Endodermal cell (in vitro differentiated cells): Measurements from ENCODE around the gene FGFBP1. TPM values are rescaled to one million over a fixed set of nuclear protein-coding genes. Genes with fewer than 3 reads are reported as not detected.

Experiments used
- DNase-seq: peaks from one replicate; pipeline ENCODE4 v3.0.0-alpha.2; 2017
- H3K27ac ChIP-seq: 2 replicates; pipeline ENCODE4 v1.5.1; 2013; ENCODE audit warnings: mild to moderate bottlenecking, low read depth, low read length, moderate library complexity
- H3K27me3 ChIP-seq: 2 replicates; pipeline ENCODE4 v1.6.1; 2013; ENCODE audit warnings: mild to moderate bottlenecking, low read length, moderate library complexity; ENCODE audit not compliant: insufficient read depth, control insufficient read depth, poor library complexity, severe bottlenecking
- H3K36me3 ChIP-seq: 2 replicates; pipeline ENCODE4 v1.7.0; 2013; ENCODE audit warnings: mild to moderate bottlenecking, low read length, moderate library complexity; ENCODE audit not compliant: control insufficient read depth, insufficient read depth
- H3K4me1 ChIP-seq: one replicate; pipeline ENCODE4 v1.7.0; 2013; ENCODE audit warnings: low read length; ENCODE audit not compliant: control insufficient read depth, insufficient read depth
- H3K4me3 ChIP-seq: 2 replicates; pipeline ENCODE4 v1.5.1; 2013; ENCODE audit warnings: mild to moderate bottlenecking, low read length, moderate library complexity
- H3K9ac ChIP-seq: 2 replicates; pipeline ENCODE4 v1.6.1; 2013; ENCODE audit warnings: mild to moderate bottlenecking, low read length, moderate library complexity; ENCODE audit not compliant: poor library complexity, severe bottlenecking; ENCODE audit errors: extremely low read depth
- H3K9me3 ChIP-seq: 2 replicates; pipeline ENCODE4 v1.6.1; 2013; ENCODE audit warnings: mild to moderate bottlenecking, low read length, moderate library complexity; ENCODE audit not compliant: control insufficient read depth
- H3K27ac Mint-ChIP-seq: 2 replicates; pipeline ENCODE4 v1.8.0; 2020; ENCODE audit warnings: mixed read lengths
- H3K27me3 Mint-ChIP-seq: 2 replicates; pipeline ENCODE4 v1.8.0; 2021; ENCODE audit warnings: mild to moderate bottlenecking, mixed read lengths; ENCODE audit not compliant: insufficient read depth
- H3K36me3 Mint-ChIP-seq: 2 replicates; pipeline ENCODE4 v1.8.0; 2020; ENCODE audit warnings: low read depth, mixed read lengths
- H3K4me1 Mint-ChIP-seq: 2 replicates; pipeline ENCODE4 v1.8.0; 2020; ENCODE audit warnings: mixed read lengths
- H3K4me3 Mint-ChIP-seq: 2 replicates; pipeline ENCODE4 v1.8.0; 2020; ENCODE audit warnings: mild to moderate bottlenecking, moderate library complexity, mixed read lengths
- H3K9me3 Mint-ChIP-seq: 2 replicates; pipeline ENCODE4 v1.8.0; 2020; ENCODE audit warnings: mild to moderate bottlenecking, mixed read lengths
- WGBS, 2 experiments: methylation state at CpG; one replicate each; pipeline versions ENCODE4 v1.1.5 to v1.1.7; 2013; ENCODE audit warnings: missing lambda C conversion rate in 2 of 2, mixed read lengths in 1 of 2; ENCODE audit not compliant: insufficient coverage in 1 of 2, insufficient read length in 1 of 2; 5-methylcytosine and 5-hydroxymethylcytosine counted together
- long read RNA-seq, 4 experiments: library from polyadenylated mRNA in 2 of 4; library from RNA in 1 of 4; library from capped mRNA in 1 of 4; stranded (forward) in 3 of 4; unstranded in 1 of 4; transcript quantifications; one replicate each; pipeline ENCODE4 v2.0.0, GENCODE V29; 2020 to 2021; ENCODE audit warnings: inconsistent platforms in 1 of 4
- polyA plus RNA-seq, 2 experiments: library from polyadenylated mRNA; stranded (reverse); fragments of 50-300 nt; gene quantifications; one replicate each; pipeline ENCODE4 v1.2.3, GENCODE V29; 2013
- total RNA-seq, 2 donors: library from RNA; stranded (reverse); fragmentation: NEBNext Ultra II Directional in 1 of 2; extraction: Animal tissue kit (Norgen Biotek cat#: 25700) in 1 of 2; gene quantifications; 2 replicates in 1 of 2; 3 replicates in 1 of 2; pipeline ENCODE4 v1.2.1, GENCODE V29; 2021
- TF ChIP-seq, protein P1 (sequence below): fragments of 200-600 bp; sonication (generic); conservative IDR thresholded peaks from 2 replicates; pipeline ENCODE4 v1.5.0; 2021; ENCODE audit warnings: antibody characterized with exemption, mild to moderate bottlenecking

The FGFBP1 gene
- not detected for total RNA-seq
- polyA plus RNA-seq (2013, experiment 1 of 2): not detected
- not detected for polyA plus RNA-seq (2013, experiment 2 of 2)
- long read RNA-seq, experiment 1: 0 reads
- long read RNA-seq, experiment 2: 0 reads
- long read RNA-seq, experiment 3: 0 reads
- long read RNA-seq, experiment 4: 0 reads

DNA sequence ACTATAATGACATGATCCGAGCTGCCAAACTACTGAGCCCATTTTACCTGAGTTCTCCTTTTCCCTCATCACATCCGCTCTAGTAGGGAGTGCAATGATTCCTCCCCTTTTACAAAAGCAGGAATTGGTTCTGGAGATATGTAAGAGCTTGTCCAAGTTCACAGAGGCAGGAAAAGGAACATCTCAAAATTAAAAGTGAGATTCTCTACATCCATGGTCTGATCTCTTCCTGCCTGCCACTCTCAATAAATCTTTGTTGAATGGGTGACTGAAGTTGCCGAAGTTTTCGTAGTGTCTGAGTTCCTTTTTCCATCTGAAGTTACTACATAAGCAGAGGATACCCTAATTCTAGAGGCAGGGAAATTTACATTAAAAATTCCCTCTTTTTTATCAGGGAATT, at the start of gene FGFBP1:
FGFBP1 (minus strand) TSS at position 101 of the 400 bp plus-strand sequence. CDS start 2,108 bp downstream, outside the sequence.
- Mint-ChIP-seq H3K27ac (no peak within 1 kb of the TSS), H3K4me1 (peaks cover 6% of the 10 kb centered on the region), H3K36me3 (no peaks in the 10 kb centered on the region), H3K27me3 (no peaks in the 10 kb centered on the region), H3K4me3 (no peak within 1 kb of the TSS), H3K9me3 (no peaks in the 10 kb centered on the region)
- Histone ChIP-seq H3K9ac (no peak within 1 kb of the TSS), H3K27ac (no peak within 1 kb of the TSS), H3K36me3 (no peaks in the 10 kb centered on the region), H3K27me3 (no peaks in the 10 kb centered on the region), H3K4me3 (no peak within 1 kb of the TSS), H3K4me1 (no peaks in the 10 kb centered on the region), H3K9me3 (no peaks in the 10 kb centered on the region)
- TF ChIP-seq, protein P1, sequence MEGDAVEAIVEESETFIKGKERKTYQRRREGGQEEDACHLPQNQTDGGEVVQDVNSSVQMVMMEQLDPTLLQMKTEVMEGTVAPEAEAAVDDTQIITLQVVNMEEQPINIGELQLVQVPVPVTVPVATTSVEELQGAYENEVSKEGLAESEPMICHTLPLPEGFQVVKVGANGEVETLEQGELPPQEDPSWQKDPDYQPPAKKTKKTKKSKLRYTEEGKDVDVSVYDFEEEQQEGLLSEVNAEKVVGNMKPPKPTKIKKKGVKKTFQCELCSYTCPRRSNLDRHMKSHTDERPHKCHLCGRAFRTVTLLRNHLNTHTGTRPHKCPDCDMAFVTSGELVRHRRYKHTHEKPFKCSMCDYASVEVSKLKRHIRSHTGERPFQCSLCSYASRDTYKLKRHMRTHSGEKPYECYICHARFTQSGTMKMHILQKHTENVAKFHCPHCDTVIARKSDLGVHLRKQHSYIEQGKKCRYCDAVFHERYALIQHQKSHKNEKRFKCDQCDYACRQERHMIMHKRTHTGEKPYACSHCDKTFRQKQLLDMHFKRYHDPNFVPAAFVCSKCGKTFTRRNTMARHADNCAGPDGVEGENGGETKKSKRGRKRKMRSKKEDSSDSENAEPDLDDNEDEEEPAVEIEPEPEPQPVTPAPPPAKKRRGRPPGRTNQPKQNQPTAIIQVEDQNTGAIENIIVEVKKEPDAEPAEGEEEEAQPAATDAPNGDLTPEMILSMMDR: no peak
- 83% methylated on average over 4 of the region's 4 CpGs; no CpG with 5 or more reads in 1 of the 2 experiments for WGBS, 2 experiments
- no peak for DNase-seq

DNA sequence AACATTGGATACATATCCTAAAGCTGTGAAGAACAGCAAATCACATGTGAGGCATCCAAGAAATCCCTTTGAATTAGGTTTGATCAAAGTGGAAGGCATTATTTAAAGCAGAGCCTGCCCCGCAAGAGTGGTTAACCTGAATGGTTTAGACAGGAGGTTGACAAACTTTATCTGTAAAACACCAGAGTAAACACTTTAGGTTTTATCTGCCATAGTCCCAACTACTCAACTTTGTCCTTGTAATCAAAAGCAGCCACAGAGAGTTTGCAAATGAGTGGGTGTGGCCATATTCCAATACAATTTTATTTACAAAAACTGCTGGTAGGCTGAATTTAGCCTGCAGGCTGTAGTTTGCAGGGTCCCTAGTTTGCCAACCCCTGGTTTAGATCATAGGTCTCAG, 49.7 kb upstream of the FGFBP1 start:
- Mint-ChIP-seq H3K27me3 (no peaks in the 10 kb centered on the region), H3K27ac (no peak overlapping the region), H3K4me3 (no peak overlapping the region), H3K9me3 (peaks cover 2% of the 10 kb centered on the region), H3K4me1 (no peaks in the 10 kb centered on the region), H3K36me3 (peaks cover 77% of the 10 kb centered on the region)
- Histone ChIP-seq H3K27me3 (no peaks in the 10 kb centered on the region), H3K4me3 (no peak overlapping the region), H3K36me3 (peaks cover 15% of the 10 kb centered on the region), H3K9me3 (no peaks in the 10 kb centered on the region), H3K9ac (no peak overlapping the region), H3K4me1 (no peaks in the 10 kb centered on the region), H3K27ac (no peak overlapping the region)
- peak; percentile 8 for DNase-seq
- WGBS, 2 experiments: 95 to 100% methylated on average over 1 of the region's 1 CpG
- TF ChIP-seq, protein P1: no peak

- TF ChIP-seq, protein P1: no peak
- Histone ChIP-seq H3K27ac (no peak overlapping the region), H3K9me3 (no peaks in the 10 kb centered on the region), H3K9ac (no peak overlapping the region), H3K4me1 (no peaks in the 10 kb centered on the region), H3K36me3 (peaks cover 21% of the 10 kb centered on the region), H3K27me3 (no peaks in the 10 kb centered on the region), H3K4me3 (no peak overlapping the region)
- no peak for DNase-seq
- peaks cover 2% of the 10 kb centered on the region for H3K9me3 Mint-ChIP-seq
- WGBS, 2 experiments: 86 to 98% methylated on average over 5 of the region's 5 CpGs
- peaks cover 6% of the 10 kb centered on the region for H3K4me1 Mint-ChIP-seq
- H3K27ac Mint-ChIP-seq: no peak overlapping the region
- peaks cover 84% of the 10 kb centered on the region for H3K36me3 Mint-ChIP-seq
- H3K27me3 Mint-ChIP-seq: no peaks in the 10 kb centered on the region
- H3K4me3 Mint-ChIP-seq: no peak overlapping the region
Measured at GRCh38 chr4:15986907-15987306, 48.4 kb upstream of the FGFBP1 start.
